Mammary epithelial cell (primary cell): ENCODE data around the gene PROK1.

Experiments used
- CTCF ChIP-seq, 2 donors: IDR thresholded peaks in 1 of 2; conservative IDR thresholded peaks in 1 of 2; 2 replicates each; pipeline ENCODE4 v1.5.1; 2011 to 2012; ENCODE audit warnings: inconsistent platforms in 2 of 2, low read length in 2 of 2, mild to moderate bottlenecking in 2 of 2, control low read depth in 1 of 2, low read depth in 1 of 2; ENCODE audit not compliant: insufficient read depth in 1 of 2; ENCODE audit errors: extremely low read depth in 1 of 2
- EZH2 ChIP-seq: IDR thresholded peaks from 2 replicates; pipeline ENCODE4 v1.6.1; 2012; ENCODE audit warnings: low read length, inconsistent platforms, borderline replicate concordance

- no peak for TF ChIP-seq CTCF (conservative IDR thresholded peaks at IDR 0.05 in 1 of 2, IDR thresholded peaks at IDR 0.05 in 1 of 2; ENCODE audit: extremely low read depth in 1 of 2, insufficient read depth in 1 of 2, low read depth in 1 of 2, low read length in 2 of 2)
- TF ChIP-seq EZH2 = no peak
These were observed 39.1 kb downstream of the PROK1 start for GRCh38 chr1:110489973-110490542.
